ENCODE measurements around the gene GFRA1.

Gene GFRA1

DNA sequence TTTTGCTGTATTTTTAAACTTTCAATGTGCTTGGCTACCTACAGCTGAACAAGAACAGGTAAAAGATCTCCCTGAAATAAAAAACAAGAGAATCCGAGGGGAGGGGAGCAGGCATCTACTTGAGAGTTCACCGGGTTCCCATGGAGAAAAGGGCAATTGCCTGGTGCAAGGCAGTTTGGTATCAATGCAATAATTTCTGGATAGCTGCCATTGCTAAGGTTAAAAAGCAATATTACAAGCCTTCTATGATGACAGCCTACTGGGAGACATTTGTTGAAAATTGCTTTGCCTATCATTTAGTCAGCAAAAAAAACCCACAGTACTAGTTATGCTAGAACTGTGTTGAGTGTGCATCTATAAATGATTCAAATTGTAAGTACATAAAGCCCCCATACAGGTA, 82.1 kb downstream of the GFRA1 start:
- H3K27ac ChIP-seq (ENCODE audit: extremely low read depth, low read depth, low read length): no peak overlapping the region
- POLR2A ChIA-PET: interaction anchor here (0.6 kb wide), 1 partner anchor 34 kb away, joined by 10 read pairs; no protein-coding TSS in a partner anchor
- H3K4me1 ChIP-seq (ENCODE audit: control insufficient read depth, insufficient read depth, low read length): peaks cover 2% of the 10 kb centered on the region; the same call in 1 of the 2 replicates
- no peak for TF ChIP-seq ZNF654 (tag by site-specific recombination; IDR thresholded peaks at IDR 0.05; ENCODE audit: low read depth)
- no peak for TF ChIP-seq ZNF548 (tag by site-specific recombination; IDR thresholded peaks at IDR 0.05)
- no peak for TF ChIP-seq ZNF768 (tag by site-specific recombination; IDR thresholded peaks at IDR 0.05)
- no peak for TF ChIP-seq ZNF132 (tag by site-specific recombination; IDR thresholded peaks at IDR 0.05; ENCODE audit: borderline replicate concordance)
- TF ChIP-seq TRIM28 (IDR thresholded peaks at IDR 0.05; ENCODE audit: borderline replicate concordance, low read length): no peak
- TF ChIP-seq RBAK (tag by site-specific recombination; IDR thresholded peaks at IDR 0.05): no peak
- TF ChIP-seq KLF10 (tag by site-specific recombination; IDR thresholded peaks at IDR 0.05): no peak
- TF ChIP-seq, protein P1, sequence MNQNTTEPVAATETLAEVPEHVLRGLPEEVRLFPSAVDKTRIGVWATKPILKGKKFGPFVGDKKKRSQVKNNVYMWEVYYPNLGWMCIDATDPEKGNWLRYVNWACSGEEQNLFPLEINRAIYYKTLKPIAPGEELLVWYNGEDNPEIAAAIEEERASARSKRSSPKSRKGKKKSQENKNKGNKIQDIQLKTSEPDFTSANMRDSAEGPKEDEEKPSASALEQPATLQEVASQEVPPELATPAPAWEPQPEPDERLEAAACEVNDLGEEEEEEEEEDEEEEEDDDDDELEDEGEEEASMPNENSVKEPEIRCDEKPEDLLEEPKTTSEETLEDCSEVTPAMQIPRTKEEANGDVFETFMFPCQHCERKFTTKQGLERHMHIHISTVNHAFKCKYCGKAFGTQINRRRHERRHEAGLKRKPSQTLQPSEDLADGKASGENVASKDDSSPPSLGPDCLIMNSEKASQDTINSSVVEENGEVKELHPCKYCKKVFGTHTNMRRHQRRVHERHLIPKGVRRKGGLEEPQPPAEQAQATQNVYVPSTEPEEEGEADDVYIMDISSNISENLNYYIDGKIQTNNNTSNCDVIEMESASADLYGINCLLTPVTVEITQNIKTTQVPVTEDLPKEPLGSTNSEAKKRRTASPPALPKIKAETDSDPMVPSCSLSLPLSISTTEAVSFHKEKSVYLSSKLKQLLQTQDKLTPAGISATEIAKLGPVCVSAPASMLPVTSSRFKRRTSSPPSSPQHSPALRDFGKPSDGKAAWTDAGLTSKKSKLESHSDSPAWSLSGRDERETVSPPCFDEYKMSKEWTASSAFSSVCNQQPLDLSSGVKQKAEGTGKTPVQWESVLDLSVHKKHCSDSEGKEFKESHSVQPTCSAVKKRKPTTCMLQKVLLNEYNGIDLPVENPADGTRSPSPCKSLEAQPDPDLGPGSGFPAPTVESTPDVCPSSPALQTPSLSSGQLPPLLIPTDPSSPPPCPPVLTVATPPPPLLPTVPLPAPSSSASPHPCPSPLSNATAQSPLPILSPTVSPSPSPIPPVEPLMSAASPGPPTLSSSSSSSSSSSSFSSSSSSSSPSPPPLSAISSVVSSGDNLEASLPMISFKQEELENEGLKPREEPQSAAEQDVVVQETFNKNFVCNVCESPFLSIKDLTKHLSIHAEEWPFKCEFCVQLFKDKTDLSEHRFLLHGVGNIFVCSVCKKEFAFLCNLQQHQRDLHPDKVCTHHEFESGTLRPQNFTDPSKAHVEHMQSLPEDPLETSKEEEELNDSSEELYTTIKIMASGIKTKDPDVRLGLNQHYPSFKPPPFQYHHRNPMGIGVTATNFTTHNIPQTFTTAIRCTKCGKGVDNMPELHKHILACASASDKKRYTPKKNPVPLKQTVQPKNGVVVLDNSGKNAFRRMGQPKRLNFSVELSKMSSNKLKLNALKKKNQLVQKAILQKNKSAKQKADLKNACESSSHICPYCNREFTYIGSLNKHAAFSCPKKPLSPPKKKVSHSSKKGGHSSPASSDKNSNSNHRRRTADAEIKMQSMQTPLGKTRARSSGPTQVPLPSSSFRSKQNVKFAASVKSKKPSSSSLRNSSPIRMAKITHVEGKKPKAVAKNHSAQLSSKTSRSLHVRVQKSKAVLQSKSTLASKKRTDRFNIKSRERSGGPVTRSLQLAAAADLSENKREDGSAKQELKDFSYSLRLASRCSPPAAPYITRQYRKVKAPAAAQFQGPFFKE (tag by site-specific recombination; IDR thresholded peaks at IDR 0.05; ENCODE audit: borderline replicate concordance): no peak
- TF ChIP-seq FEZF1 (tag by site-specific recombination; IDR thresholded peaks at IDR 0.05): no peak
- no peak for TF ChIP-seq BCL11B (tag by site-specific recombination; IDR thresholded peaks at IDR 0.05; ENCODE audit: low read depth)
- TF ChIP-seq SP2 (tag by site-specific recombination; IDR thresholded peaks at IDR 0.05): no peak
- no peak for TF ChIP-seq ZSCAN30 (tag by site-specific recombination; IDR thresholded peaks at IDR 0.05)
- no peak for TF ChIP-seq ZSCAN16 (tag by site-specific recombination; IDR thresholded peaks at IDR 0.05)
- H3K36me3 ChIP-seq (ENCODE audit: control insufficient read depth in 2 of 2, insufficient read depth in 1 of 2, low read length in 2 of 2): no peaks in the 10 kb centered on the region
- CTCF ChIA-PET: no interaction called here
- H3K9me3 ChIP-seq (ENCODE audit: control insufficient read depth, insufficient read depth, low read depth, low read length): no peaks in the 10 kb centered on the region
- no peak overlapping the region for H3K4me3 ChIP-seq (ENCODE audit: low read depth, low read length)

DNA sequence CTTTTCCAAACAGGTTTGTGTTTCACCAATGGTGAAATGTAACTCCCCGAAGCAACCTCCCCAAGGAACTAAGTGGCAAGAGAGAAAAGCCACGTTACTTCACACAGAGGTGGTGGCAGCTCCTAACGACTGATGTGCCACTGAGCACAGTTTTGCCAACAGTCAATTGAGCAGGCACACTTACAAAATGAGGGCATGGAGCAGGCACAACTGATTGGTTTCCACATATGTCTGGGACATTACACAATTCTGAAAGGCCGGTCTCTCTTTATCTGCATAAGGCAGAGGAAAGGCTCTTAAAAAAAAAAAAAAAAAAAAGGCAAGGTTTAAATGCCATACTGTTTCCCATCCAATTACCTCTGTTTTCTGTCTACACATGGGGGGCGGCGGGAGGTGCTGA, 86.7 kb downstream of the GFRA1 start:
- ChIA-PET CTCF (no interaction called here), POLR2A (no interaction called here)
- Histone ChIP-seq H3K27ac (ENCODE audit: extremely low read depth, low read depth, low read length) (no peak overlapping the region), H3K4me1 (ENCODE audit: control insufficient read depth, insufficient read depth, low read length) (no peaks in the 10 kb centered on the region), H3K36me3 (ENCODE audit: control insufficient read depth in 2 of 2, insufficient read depth in 1 of 2, low read length in 2 of 2) (no peaks in the 10 kb centered on the region), H3K9me3 (ENCODE audit: control insufficient read depth, insufficient read depth, low read depth, low read length) (no peaks in the 10 kb centered on the region), H3K4me3 (ENCODE audit: low read depth, low read length) (no peak overlapping the region)
- TF ChIP-seq ZNF223 (tag by site-specific recombination; IDR thresholded peaks at IDR 0.05) (no peak), GLI2 (tag by site-specific recombination; IDR thresholded peaks at IDR 0.05; ENCODE audit: borderline replicate concordance, low read depth) (no peak), ZNF416 (tag by site-specific recombination; IDR thresholded peaks at IDR 0.05) (no peak), ZBTB21 (tag by site-specific recombination; IDR thresholded peaks at IDR 0.05) (no peak), ZNF426 (tag by site-specific recombination; IDR thresholded peaks at IDR 0.05) (no peak), BCL11B (tag by site-specific recombination; IDR thresholded peaks at IDR 0.05; ENCODE audit: low read depth) (no peak), ZNF548 (tag by site-specific recombination; IDR thresholded peaks at IDR 0.05) (no peak), ZNF596 (tag by site-specific recombination; IDR thresholded peaks at IDR 0.05) (no peak), ZSCAN30 (tag by site-specific recombination; IDR thresholded peaks at IDR 0.05) (no peak), ZNF544 (tag by site-specific recombination; IDR thresholded peaks at IDR 0.05) (no peak), MEIS1 (CRISPR knock-in tag; IDR thresholded peaks at IDR 0.05; ENCODE audit: borderline replicate concordance) (no peak), ZNF221 (tag by site-specific recombination; IDR thresholded peaks at IDR 0.05; ENCODE audit: borderline replicate concordance) (no peak), ZNF660 (tag by site-specific recombination; IDR thresholded peaks at IDR 0.05) (no peak), ZNF768 (tag by site-specific recombination; IDR thresholded peaks at IDR 0.05) (no peak), ZEB2 (tag by site-specific recombination; IDR thresholded peaks at IDR 0.05) (no peak)
- TF ChIP-seq, protein P2, sequence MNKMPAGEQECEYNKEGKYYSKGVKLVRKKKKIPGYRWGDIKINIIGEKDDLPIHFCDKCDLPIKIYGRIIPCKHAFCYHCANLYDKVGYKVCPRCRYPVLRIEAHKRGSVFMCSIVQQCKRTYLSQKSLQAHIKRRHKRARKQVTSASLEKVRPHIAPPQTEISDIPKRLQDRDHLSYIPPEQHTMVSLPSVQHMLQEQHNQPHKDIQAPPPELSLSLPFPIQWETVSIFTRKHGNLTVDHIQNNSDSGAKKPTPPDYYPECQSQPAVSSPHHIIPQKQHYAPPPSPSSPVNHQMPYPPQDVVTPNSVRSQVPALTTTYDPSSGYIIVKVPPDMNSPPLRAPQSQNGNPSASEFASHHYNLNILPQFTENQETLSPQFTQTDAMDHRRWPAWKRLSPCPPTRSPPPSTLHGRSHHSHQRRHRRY (tag by site-specific recombination; IDR thresholded peaks at IDR 0.05): no peak
- TF ChIP-seq, protein P3, sequence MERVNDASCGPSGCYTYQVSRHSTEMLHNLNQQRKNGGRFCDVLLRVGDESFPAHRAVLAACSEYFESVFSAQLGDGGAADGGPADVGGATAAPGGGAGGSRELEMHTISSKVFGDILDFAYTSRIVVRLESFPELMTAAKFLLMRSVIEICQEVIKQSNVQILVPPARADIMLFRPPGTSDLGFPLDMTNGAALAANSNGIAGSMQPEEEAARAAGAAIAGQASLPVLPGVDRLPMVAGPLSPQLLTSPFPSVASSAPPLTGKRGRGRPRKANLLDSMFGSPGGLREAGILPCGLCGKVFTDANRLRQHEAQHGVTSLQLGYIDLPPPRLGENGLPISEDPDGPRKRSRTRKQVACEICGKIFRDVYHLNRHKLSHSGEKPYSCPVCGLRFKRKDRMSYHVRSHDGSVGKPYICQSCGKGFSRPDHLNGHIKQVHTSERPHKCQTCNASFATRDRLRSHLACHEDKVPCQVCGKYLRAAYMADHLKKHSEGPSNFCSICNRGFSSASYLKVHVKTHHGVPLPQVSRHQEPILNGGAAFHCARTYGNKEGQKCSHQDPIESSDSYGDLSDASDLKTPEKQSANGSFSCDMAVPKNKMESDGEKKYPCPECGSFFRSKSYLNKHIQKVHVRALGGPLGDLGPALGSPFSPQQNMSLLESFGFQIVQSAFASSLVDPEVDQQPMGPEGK (tag by site-specific recombination; IDR thresholded peaks at IDR 0.05): no peak
- TF ChIP-seq, protein P4, sequence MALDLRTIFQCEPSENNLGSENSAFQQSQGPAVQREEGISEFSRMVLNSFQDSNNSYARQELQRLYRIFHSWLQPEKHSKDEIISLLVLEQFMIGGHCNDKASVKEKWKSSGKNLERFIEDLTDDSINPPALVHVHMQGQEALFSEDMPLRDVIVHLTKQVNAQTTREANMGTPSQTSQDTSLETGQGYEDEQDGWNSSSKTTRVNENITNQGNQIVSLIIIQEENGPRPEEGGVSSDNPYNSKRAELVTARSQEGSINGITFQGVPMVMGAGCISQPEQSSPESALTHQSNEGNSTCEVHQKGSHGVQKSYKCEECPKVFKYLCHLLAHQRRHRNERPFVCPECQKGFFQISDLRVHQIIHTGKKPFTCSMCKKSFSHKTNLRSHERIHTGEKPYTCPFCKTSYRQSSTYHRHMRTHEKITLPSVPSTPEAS (tag by site-specific recombination; IDR thresholded peaks at IDR 0.05): no peak

Measured in HEK293 (cell line).